ENCODE data around the gene TBX15.

GRCh38 chr1:118884946-118885345, 103.2 kb downstream of the TBX15 start:
- TF ChIP-seq EZH2phosphoT487 (conservative IDR thresholded peaks at IDR 0.05; ENCODE audit: low read length): no peak
- no peak for TF ChIP-seq CTCF (IDR thresholded peaks at IDR 0.05; ENCODE audit: insufficient read depth, low read length, poor library complexity, severe bottlenecking)

Measured in SU-DHL-6 (cell line).